ENCODE results near the gene CARHSP1. TPM values are rescaled to one million over a fixed set of nuclear protein-coding genes. Genes with fewer than 3 reads are reported as not detected.
"Not testable (repeated sequence)": the region's sequence is repeated elsewhere in the genome, so short reads cannot be mapped to it uniquely, and the experiment has no call there.

CARHSP1 gene
- total RNA-seq, 2 experiments from 2014 or later = 25.5 to 27.8 TPM

GRCh38 chr16:8874388-8874787 lies 5.6 kb upstream of the CARHSP1 start:
- no peaks in the 10 kb centered on the region for H3K27me3 ChIP-seq (ENCODE audit: control insufficient read depth in 1 of 2, insufficient read depth in 2 of 2, low read length in 2 of 2)
- H3K27ac ChIP-seq (ENCODE audit: low read depth in 1 of 2, low read length in 2 of 2) = no peak overlapping the region
- ATAC-seq (ENCODE audit: poor library complexity) (no peak), DNase-seq (no peak)
- no peaks in the 10 kb centered on the region for H3K36me3 ChIP-seq (ENCODE audit: insufficient read depth, low read length)
- POLR2A ChIA-PET = interaction anchor here (0.8 kb wide), 1 partner anchor 217 kb away, joined by 4 read pairs; the partner anchor contains the start of gene HAPSTR1
- H3K4me3 ChIP-seq (ENCODE audit: low read length) = no peak overlapping the region
- no peaks in the 10 kb centered on the region for H3K9me3 ChIP-seq (ENCODE audit: control insufficient read depth in 1 of 2, insufficient read depth in 1 of 2, low read length in 2 of 2)
- intact Hi-C loops (cut with DNase I, micrococcal nuclease) = loop anchor here in 1 of 2 experiments (5.0 kb wide), 1 partner anchor 252 kb away; the partner anchor contains the start of gene METTL22
- peaks cover 31% of the 10 kb centered on the region for H3K4me1 ChIP-seq (ENCODE audit: insufficient read depth, low read length)
- CTCF ChIA-PET = no interaction called here
- Mint-ChIP-seq H3K27me3 (no peaks in the 10 kb centered on the region), H3K36me3 (ENCODE audit: low read depth) (no peaks in the 10 kb centered on the region), H3K27ac (peak overlapping the region; percentile 50), H3K4me3 (peak overlapping the region; percentile 15), H3K4me1 (ENCODE audit: low read depth) (peaks cover 20% of the 10 kb centered on the region), H3K9me3 (no peaks in the 10 kb centered on the region)
- TF ChIP-seq CTCF (IDR thresholded peaks at IDR 0.05) = no peak

DNA sequence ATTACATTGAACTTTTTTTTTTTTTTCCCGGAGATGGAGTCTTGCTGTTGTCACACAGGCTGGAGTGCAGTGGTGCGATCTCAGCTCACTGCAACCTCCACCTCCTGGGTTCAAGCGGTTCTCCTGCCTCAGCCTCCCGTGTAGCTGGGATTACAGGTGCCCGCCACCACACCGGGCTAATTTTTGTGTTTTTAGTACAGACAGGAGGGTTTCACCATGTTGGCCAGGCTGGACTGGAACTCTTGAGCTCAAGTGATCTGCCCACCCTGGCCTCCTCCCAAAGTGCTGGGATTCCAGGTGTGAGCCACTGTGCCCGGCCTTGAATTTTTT lies 5.0 kb upstream of the CARHSP1 start:
- H3K27me3 ChIP-seq (ENCODE audit: control insufficient read depth in 1 of 2, insufficient read depth in 2 of 2, low read length in 2 of 2); H3K27ac ChIP-seq (ENCODE audit: low read depth in 1 of 2, low read length in 2 of 2); H3K9me3 ChIP-seq (ENCODE audit: control insufficient read depth in 1 of 2, insufficient read depth in 1 of 2, low read length in 2 of 2); H3K36me3 ChIP-seq (ENCODE audit: insufficient read depth, low read length); H3K4me3 ChIP-seq (ENCODE audit: low read length); POLR2A ChIA-PET; H3K36me3 Mint-ChIP-seq (ENCODE audit: low read depth); CTCF ChIA-PET; ATAC-seq (ENCODE audit: poor library complexity); H3K9me3 Mint-ChIP-seq; DNase-seq; H3K4me3 Mint-ChIP-seq; H3K27me3 Mint-ChIP-seq: not testable (repeated sequence)
- intact Hi-C loops (cut with DNase I, micrococcal nuclease) = loop anchor here in 1 of 2 experiments (5.0 kb wide), 1 partner anchor 252 kb away; the partner anchor contains the start of gene METTL22
- H3K4me1 ChIP-seq (ENCODE audit: insufficient read depth, low read length) = peaks cover 34% of the 10 kb centered on the region
- Mint-ChIP-seq H3K27ac (peak overlapping the region; percentile 17), H3K4me1 (ENCODE audit: low read depth) (peaks cover 24% of the 10 kb centered on the region)

DNA sequence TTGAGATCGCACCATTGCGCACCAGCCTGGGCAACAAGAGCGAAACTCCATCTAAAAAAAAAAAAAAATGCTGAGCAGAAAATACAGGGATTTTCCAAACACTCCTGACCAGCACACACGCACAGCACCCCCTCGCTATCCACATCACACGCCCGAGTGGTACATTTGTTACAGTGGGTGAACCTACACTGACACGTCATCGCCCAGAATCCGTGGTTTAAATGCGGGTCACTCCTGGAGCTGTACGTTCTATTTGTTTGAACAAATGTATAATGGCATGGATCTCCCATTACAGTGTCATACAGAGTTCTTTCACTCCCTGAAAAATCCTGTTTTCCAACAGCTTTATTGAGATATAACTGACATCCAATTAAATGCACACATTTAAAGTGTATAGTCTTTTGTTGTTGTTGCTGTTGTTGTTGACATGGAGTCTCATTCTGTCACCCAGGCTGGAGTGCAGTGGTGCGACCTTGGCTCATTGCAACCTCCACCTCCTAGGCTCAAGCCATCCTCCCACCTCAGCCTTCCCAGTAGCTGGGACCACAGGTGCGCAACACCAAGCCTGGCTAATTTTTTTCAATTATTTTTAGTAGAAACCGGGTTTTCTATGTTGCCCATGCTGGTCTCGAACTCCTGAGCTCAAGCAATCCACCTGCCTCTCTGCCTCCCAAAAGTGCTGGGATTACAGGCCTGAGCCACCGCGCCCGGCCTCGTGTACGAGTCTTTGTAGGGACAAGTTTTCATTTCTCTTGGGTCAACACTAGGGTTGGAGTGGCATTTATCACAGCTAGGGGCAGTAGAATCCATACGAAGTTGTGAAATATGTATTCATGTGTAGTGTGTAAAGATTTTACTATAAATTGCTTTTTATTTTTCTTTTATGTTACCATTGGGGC lies 4.4 kb upstream of the CARHSP1 start:
- Histone ChIP-seq H3K36me3 (ENCODE audit: insufficient read depth, low read length) (no peaks in the 10 kb centered on the region), H3K27ac (ENCODE audit: low read depth in 1 of 2, low read length in 2 of 2) (no peak overlapping the region), H3K27me3 (ENCODE audit: control insufficient read depth in 1 of 2, insufficient read depth in 2 of 2, low read length in 2 of 2) (no peaks in the 10 kb centered on the region), H3K9me3 (ENCODE audit: control insufficient read depth in 1 of 2, insufficient read depth in 1 of 2, low read length in 2 of 2) (no peaks in the 10 kb centered on the region), H3K4me3 (ENCODE audit: low read length) (no peak overlapping the region), H3K4me1 (ENCODE audit: insufficient read depth, low read length) (peaks cover 32% of the 10 kb centered on the region)
- POLR2A ChIA-PET = interaction anchor here (0.9 kb wide), 1 partner anchor 56 kb away, joined by 3 read pairs; no protein-coding TSS in a partner anchor
- H3K27me3 Mint-ChIP-seq = no peaks in the 10 kb centered on the region
- no peak overlapping the region for H3K4me3 Mint-ChIP-seq
- intact Hi-C loops (cut with DNase I, micrococcal nuclease) = loop anchor here in 1 of 2 experiments (5.0 kb wide), 1 partner anchor 251 kb away; the partner anchor contains the start of gene METTL22
- H3K4me1 Mint-ChIP-seq (ENCODE audit: low read depth) = peaks cover 24% of the 10 kb centered on the region
- TF ChIP-seq CTCF (IDR thresholded peaks at IDR 0.05) = no peak
- no peaks in the 10 kb centered on the region for H3K36me3 Mint-ChIP-seq (ENCODE audit: low read depth)
- ATAC-seq (ENCODE audit: poor library complexity) (no peak), DNase-seq (no peak)
- peak overlapping the region; percentile 17 for H3K27ac Mint-ChIP-seq
- CTCF ChIA-PET = interaction anchor here (0.5 to 0.9 kb wide), 2 partner anchors 63 to 192 kb away, joined by 3 to 4 read pairs; no protein-coding TSS in a partner anchor
- no peaks in the 10 kb centered on the region for H3K9me3 Mint-ChIP-seq
